NCI-H1417 treated with DMSO at 0.1 percent for 48 hours (cell line): ENCODE measurements around the gene TRIM40.

Experiments
- DNase-seq: peaks from one replicate; lab custom pipeline; 2025; lab: John Stamatoyannopoulos, UW

Gene TRIM40

DNA sequence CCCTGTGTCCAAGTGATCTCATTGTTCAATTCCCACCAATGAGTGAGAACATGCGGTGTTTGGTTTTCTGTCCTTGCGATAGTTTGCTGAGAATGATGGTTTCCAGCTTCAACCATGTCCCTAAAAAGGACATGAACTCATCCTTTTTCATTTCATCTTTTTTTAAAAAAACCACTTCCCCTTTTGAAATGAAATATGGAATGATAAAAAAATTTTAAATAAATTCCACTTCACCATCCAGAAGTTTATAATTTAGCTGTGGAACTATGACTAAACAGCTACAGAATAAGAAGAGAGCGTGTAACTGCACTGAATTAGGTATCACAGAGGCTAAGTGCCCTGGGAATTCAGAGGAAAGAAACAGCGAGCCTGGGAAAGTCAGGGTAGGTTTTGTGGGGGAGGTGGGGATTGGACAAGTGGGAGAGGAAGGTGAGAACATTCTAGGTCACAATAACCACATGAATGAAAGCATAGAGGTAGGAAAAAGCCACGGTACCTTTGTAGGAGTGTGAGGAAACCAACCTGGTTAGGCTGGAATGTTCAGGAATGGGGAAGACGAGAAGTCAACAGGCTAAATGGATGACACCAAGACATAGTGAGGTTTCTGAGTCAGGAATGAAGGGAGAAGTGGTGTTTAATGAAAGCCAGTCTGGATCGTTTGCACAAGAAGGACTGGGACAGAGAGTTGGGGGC lies 14.1 kb downstream of the TRIM40 start:
- no peak for DNase-seq

DNA sequence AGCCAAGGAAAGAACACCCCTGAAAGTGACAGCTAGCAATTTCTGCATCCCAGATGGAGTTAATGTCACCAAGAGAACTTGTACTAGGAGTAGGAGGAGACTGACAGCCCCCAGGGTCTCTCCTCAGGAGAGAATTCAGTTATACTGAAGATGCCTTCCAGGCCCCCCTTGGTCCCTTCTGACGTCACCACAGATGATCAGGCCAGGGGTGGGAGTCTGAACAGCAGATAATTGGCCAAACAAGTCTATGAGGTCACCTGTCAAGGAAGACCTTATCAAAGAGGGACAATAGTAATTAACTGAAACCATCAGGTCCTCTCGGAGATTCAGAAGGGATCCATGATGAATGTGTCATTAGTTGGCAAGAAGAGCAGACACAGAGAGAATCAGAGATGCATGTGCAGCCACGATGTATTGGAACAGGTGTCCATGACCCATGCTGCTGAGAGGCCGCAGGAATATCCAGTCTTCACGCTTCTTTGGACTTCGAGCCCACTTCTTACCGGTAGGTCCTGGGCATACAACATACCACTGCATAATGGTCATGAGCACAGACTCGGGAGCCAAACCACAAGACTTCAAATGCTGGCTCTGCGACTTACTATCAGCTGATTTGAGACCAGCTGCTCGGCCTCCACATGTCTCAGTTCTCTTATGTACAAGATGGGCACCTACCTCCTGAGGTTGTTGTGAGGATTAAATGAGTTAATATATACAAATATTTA lies 14.9 kb downstream of the TRIM40 start:
- DNase-seq = no peak

DNA sequence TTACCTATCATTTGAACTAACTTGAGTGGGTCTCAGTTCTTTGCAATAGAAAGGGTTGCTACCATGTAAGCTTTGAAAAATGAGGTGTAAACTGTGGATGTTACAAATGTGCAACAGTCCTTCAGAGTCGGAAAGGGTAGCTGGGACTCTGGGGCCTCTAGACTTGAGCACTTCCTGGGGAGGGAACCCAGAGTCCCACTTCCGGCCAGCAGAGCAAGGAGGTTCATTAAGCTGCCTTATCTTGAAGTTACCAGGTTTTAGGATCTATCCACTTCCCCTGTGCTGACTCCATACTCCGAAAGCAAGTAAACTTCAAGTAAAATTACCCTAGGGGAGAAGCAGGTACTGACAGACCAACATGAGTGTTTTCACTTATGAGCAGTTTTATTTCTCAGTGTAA lies 15.6 kb downstream of the TRIM40 start:
- DNase-seq = no peak

DNA sequence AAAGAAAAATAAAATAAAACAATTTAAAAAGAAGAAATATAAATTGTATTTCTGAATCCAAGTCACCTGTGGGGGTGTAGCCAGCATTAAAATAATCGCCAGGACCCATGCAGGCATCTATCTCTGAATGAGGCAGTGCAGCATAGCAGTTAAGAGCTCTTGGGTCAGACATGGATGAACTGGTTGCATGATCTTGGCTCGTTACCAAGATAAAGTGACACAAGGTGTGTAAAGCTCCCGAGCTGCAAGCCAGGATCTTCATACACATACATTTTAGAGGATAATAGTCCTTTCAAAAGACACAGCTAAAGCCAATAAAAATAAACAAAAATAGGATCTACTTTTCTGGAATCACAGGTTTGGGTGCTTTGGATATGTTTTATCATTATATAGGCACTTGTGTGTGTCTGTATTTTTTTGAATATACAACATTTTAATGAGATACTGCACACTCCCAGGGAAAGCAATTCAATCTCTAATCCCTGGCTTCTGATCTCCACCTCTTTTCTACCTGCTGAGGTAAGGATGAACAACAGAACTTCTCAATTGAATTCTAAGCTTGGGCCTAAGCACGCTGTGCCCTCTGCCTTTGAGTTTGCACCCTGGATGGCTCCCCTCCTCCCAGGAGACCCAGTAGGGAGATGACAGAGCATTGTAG lies 16.2 kb downstream of the TRIM40 start:
- DNase-seq = no peak

DNA sequence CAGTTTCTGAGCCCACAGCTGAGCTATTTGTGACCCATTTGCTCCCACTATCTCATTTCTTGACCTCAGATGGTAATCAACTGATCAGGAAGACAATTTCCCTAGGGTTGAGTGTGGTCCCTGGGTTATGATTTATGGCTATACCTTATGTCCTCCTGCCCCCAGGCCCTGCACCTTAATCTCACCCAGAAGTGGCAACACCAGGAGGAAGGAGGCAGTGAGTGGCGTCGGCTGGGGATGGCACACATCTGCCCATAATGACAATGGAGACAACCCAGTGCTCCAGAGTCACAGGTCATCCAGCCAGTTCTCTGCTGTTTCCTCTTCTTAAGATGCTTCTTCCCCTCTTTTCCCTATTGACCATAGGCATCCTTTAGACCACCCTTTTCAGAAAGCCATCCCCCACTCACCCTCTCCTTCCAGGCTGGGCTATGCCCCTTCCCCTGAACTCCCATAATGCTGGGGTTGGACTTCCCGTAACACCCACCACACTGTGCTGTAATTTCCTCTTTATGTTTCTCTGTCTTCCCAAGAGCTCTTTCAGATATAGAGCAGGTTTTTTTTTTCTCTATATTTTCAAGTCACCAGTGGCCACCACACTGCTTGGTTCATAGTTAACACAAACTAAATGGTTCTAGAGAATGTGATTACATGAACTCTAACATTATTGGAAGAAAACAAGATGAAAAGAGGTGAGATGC lies 17.1 kb downstream of the TRIM40 start:
- no peak for DNase-seq

DNA sequence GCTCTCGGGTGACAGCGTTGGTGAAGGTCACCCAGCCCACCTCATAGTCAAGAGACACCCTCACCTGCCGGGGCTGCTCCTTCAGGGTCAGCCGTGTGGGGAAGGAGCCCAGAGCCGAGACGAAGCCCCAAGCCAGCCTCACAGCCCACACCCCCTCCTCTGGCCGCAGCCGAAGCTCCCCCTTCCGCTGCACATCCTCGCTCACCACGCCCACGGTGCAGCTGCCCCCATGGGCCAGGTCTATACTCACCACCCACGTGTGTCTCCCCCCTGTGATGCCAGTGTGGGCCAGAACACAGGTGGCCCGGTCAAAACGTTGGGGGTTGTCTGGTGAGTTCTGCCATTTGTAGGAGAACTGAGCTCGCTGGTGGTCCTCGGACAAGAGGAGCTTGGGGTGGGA lies 18.1 kb downstream of the TRIM40 start:
- DNase-seq = no peak

DNA sequence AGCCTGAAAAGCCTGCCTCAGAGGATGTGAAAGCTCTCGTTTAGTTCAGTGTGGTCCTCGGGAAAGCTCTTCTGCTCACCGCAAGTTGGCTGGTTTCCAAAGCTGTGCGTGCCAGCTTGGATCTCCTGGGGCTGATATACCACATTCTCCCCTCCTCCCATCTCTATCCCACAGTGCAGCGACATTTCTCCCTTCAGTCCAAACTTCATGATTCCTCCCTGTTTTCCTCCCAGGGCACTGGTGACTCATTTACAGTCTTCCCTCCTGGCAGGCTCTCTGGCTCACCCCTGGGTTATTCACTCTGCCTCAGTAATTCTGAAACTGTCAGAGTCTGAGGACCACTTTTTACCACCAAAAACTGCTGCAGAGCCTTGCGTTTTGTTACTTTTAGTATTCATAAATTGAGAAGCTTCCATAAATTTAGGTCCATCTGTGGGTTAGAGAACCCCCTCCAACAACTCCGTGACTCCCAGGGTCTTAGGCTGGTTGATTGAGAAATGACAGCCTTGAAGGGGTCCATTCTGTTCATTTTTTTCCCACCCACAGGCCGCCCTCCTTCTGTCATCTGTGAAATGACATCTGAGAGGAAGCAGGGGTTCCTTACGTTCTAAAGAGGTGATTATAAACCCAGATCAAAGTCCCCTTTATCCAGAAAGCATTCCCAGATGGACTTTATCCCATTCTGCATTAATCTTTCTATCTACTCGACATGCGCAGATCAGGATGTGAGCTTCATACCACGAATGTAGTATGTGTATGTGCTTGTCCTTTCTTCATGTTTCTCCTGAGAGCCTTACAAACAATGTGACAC lies 19.0 kb downstream of the TRIM40 start:
- DNase-seq = no peak

DNA sequence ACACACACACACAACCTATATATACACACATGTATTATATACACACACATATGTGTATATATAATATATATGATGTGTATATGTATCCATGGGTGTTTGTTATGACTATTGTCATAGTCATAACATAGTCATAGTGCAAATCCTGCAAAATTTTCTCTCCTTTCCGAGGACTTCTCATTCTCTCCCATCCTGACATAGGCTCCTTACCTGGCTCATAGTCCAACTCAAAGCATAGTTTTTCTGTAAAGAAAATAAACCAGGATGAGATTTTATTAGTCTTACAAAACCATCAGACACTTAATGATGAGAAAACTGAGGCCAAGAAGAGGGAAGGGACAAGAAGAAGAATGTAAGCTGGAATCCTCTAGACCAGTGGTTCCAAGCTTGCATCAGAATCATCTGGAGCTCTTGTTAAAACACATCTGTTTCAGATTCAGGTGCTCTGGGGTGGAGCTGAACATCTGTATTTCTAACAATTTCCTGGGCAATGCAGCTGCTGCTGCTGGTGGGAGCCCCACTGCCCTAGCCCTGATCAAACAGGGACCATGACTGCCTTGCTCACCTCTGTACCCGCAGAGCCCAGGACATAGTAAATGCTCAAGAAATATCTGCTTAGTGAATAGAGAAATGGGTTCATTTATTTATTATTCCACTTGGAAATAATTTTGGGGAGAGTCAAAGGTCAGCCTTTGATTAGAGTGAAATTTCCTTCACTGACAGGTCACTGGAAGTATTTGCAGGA lies 19.8 kb downstream of the TRIM40 start:
- no peak for DNase-seq

DNA sequence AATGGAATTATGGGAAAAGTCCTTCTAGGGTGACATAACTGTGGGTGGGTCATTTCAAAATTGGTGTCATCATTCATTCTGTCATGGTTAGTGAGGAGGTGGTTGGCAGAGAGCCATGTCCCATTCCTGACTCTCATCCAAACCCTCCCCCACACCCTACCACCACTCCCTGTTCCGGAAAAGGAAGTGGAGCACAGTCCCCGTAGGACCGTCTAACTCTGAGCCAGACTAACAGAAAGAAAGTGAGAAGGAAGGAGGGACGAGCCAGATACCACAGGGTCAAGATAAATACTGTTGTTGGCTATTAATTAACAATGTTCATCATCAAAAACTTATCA lies 20.3 kb downstream of the TRIM40 start:
- DNase-seq = no peak

DNA sequence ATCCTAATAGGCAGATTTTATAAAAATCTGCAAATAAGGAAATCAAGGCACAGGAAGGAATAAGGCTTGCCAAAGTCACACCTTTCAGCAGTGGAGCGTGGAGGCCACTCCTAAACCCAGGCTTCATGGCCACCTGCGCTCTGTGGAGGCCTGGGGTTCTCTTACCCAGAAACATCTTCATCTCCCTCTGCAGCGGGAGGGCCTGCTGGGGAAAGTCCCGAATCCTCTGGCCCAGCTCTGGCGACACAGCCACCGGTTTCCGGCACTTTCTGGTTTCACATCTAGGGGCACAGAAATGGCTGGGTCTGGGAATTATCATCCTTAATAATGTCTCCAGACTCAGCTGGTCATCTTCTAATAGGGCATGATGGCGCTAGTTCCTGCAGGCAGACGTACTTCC lies 20.8 kb downstream of the TRIM40 start:
- no peak for DNase-seq

DNA sequence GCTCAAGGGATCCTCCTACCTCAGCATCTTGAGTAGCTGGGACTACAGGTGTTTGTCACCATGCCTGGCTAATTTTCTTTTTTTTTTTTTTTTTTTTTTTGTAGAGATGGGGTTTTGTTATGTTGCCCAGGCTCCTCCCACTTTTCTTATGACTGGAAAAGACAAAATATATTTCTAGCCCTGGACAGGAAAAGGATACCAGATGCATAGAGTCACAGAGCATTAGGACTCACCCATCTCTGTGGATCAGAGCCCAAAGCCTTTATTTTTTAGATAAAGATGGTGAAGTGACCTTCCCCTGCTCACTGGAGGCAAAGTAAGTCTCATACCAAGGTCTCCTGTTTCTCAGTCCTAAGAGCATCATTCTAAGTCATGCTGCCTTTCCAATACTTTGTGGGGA lies 21.6 kb downstream of the TRIM40 start:
- DNase-seq = no peak

DNA sequence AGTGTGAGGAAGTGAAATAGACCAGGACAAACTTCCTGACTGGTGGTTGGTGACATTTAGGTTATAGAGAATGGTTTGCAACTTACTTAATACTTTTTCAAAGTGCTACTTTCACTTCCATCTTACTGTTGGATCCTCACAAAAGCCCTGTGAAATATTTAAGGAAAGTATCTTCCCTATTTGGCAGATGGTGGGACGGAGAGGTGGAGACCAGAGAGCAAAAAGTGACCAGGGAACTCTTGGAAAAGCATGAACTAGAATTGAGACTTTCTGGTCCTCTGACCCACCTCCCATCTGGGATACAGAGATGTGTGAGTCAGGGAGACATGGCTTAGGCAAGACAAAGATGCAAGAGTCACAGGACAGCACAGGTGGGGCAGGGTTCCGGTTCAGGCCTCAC lies 22.1 kb downstream of the TRIM40 start:
- DNase-seq = no peak

DNA sequence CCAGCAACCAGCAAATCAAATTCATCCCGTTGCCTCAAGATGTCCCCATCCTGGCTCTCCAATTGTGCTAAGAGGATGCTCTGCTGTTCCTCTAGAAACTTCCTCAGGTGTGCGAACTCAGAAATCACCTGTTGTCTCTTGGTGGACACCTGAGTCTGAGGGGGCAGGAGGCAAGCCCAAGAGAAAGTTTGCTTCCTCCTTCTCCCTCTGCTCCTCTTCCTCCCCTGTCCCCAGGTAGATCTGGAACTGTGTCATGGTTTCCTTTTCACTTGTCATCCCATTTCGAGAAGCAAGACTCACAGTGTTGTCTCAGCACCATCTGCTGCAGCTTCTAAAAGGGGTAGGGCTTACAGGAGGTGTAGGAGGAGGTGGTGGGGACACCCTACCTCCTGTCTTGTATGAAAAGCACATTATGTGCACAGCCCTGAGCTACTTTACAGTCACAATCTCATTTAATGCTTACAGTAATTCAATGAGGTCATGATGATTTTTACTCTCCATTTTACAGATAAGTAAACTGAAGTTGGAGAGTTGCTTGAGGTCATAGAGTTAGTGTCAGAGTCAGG lies 22.6 kb downstream of the TRIM40 start:
- no peak for DNase-seq

DNA sequence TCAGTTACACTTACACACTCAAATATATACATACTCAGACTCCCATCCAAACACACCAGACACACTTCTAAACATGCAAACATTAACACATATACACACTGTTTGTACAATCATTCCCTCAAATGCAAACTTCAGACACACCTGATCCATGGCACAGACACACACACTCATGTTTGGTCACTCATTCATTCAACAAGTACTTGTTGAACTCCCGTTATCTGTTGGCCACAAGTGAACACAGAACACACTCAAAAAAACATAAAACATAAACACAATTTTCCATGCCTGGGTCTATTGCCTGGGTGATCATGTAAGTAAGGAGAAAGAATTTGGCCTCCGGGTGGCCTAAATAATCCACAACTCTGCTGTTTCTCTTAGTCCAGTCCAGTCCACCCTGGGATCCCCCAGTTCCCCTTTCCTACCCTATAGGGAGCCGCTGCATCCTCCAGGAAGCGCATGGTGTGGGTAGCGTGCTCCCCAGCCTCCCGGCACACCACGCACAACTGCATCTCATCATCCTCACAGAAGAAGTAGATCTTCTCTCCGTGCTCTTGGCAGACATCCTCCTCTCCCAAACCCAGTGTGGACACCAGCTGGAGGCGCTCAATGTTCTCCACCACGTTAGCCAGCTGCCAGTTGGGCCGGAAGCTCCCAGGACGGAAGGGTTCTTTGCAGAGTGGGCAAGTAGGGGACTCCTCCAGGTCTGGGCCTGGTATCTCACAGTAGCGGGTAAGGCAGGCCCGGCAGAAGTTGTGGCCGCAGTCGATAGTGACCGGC lies 24.3 kb downstream of the TRIM40 start:
- no peak for DNase-seq

DNA sequence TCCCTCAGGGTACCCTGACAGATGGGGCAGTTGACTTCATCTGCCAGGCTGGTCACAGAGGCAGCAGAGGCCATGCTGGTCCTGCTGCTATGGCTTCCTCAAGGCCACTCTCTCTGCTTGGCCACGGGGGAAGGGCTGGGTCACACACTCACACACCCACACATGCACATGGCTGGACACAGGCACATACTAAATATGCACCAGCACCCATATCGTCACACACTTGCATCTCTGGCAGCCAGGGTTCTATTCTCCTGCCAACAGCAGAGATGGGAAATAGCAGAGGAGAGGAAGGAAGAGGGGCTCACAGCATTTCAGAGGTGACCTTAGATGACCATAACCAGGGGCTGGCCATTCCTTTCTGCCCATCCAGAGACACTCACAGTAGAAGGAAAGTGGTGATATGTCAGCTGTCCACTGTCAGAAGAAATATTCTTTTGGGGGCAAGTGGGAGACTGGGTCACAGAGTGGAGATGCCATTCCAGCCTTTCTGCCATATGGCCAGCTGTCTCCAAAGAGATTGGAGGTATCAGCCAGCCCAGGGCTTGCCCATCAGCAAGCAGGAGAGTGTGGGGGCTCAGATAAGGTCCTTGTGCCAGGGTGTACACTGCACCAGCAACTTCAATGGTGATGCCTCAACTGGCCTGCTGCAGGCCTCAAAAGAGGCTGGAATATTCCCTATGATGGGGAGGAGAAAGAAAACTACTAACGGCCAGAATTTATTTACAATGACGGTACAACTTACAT lies 25.0 kb downstream of the TRIM40 start, which contains the start of gene TRIM10:
Gene TRIM10 (minus strand): TSS at position 427 of the 747 bp plus-strand sequence. CDS start 353 bp downstream, at position 74.
- no peak for DNase-seq

DNA sequence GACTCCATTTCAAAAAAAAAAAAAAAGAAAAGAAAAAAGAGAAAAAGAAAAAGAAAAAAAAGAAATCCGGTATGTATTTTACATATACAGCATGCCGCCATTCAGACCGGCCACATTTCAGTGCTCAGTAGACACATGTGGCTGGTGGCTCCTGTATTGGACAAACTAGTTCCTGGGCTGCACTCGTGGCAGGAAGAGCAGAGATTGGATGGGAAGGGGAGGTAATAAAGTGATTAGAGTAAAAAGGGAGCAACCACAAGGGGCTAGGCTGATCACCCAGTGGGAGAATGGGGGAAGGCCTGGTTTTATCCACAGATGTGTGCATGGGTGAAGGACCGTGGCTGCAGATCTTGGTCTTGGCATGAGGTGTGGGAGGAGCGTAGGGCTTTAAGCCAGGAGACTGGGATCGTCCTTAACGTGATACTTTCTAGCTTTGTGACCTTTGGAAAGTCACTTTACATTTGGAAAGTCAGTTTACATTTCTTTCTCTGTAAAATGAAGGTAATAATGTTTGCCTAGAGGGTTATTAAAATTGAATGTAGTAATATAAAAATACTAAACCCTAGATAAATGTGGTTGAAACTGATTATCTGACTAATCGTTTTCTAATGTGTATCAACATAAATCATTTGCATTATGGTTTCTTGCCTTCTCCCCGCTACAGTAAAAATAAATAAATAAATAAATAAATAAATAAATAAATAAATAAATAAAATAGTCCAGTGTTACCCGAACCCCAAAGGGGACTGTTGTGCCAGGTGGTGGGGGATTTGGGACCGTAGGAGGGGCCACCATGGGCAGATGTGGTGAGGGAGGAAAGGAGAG lies 26.5 kb downstream of the TRIM40 start:
- DNase-seq = no peak

DNA sequence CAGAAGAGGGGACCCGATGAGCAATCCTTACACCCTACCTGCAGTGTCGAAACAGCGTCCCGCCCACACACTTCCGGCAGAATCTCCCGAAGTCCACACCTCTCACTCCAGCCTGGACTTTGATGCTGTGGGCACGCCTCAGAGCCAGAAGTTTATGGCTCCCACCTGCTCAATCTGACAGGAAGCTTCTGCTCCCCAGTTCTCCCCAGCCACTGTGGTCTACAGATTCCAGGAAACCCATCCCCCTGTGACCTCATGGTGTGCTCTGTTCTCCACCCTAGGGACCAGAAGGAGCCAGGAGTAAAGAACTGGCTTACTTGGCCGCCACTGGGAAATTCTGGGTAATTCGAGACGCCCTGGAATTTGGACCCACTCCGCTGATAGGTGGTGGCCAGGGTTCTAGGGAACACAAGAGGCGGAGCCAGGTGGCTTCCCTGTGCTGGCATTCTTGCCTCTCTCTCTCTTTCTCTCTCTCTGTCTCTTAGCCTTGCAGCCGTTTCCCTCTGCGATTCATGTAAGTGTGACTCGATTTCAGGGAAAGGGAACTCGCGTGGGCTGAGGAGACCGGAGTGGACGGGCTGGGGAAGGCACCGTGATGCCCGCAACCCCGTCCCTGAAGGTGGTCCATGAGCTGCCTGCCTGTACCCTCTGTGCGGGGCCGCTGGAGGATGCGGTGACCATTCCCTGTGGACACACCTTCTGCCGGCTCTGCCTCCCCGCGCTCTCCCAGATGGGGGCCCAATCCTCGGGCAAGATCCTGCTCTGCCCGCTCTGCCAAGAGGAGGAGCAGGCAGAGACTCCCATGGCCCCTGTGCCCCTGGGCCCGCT lies 27.4 kb downstream of the TRIM40 start, which contains the start of gene TRIM15:
Gene TRIM15 (plus strand): TSS at position 457 of the 828 bp plus-strand sequence. CDS start 139 bp downstream, at position 596.
- no peak for DNase-seq
